Choroid plexus epithelial cell (primary cell): ENCODE results near the gene TPO.

Experiments
- DNase-seq: peaks from one replicate; pipeline ENCODE4 v3.0.0-alpha.2; 2010; ENCODE audit warnings: low read depth
- H3K4me3 ChIP-seq: 2 replicates; pipeline ENCODE4 v1.5.1; 2011; ENCODE audit warnings: low read depth, mild to moderate bottlenecking, control low read depth, low read length, moderate library complexity
- TF ChIP-seq, protein P1 (sequence below): conservative IDR thresholded peaks from 2 replicates; pipeline ENCODE4 v1.5.1; 2011; ENCODE audit warnings: low read depth, mild to moderate bottlenecking, control low read depth, inconsistent platforms, low read length, moderate library complexity

Gene TPO

DNA sequence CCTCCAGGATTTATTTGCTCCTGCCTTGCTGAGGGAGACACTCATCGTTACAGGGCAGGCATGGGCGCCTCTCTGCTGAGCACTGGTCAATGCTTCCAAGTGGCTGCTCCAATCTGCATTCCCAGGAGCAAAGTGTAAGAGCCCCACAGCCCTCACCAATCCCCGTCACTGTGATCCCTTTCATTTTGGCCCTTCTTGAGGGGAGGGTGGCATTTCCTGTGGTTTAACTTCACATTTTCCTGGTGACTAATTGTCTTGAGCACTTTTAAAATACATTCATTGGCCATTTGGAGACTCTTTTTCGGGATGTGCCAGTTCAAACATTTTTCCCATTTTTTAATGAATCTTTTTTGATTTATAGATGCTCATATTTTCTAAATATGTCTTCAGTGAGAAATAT lies 33.0 kb downstream of the TPO start:
- no peak for DNase-seq
- TF ChIP-seq, protein P1, sequence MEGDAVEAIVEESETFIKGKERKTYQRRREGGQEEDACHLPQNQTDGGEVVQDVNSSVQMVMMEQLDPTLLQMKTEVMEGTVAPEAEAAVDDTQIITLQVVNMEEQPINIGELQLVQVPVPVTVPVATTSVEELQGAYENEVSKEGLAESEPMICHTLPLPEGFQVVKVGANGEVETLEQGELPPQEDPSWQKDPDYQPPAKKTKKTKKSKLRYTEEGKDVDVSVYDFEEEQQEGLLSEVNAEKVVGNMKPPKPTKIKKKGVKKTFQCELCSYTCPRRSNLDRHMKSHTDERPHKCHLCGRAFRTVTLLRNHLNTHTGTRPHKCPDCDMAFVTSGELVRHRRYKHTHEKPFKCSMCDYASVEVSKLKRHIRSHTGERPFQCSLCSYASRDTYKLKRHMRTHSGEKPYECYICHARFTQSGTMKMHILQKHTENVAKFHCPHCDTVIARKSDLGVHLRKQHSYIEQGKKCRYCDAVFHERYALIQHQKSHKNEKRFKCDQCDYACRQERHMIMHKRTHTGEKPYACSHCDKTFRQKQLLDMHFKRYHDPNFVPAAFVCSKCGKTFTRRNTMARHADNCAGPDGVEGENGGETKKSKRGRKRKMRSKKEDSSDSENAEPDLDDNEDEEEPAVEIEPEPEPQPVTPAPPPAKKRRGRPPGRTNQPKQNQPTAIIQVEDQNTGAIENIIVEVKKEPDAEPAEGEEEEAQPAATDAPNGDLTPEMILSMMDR: no peak
- H3K4me3 ChIP-seq: no peak overlapping the region

DNA sequence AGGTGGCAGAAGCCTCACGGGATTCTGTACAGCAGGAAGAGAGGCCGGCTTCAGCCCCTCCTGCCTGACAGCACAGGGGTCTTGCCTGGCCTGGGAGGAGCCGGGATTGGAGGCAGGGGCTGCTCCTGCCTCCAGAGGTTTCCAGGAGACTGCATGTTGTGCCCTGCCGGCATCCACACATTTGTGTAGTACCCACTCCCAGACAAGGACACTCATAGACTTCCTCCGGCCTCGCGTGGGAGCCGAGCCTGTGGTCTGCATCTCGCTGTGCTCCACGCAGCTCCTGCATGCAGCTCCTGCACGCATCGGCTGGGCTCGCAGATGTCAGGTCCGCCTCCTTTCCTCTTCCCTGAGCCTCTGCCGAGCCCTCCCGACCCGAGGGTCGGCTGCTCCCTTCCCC lies 34.7 kb downstream of the TPO start:
- H3K4me3 ChIP-seq: no peak overlapping the region
- TF ChIP-seq, protein P1: no peak
- DNase-seq: no peak

GRCh38 chr2:1450915-1451314 lies 37.7 kb downstream of the TPO start:
- H3K4me3 ChIP-seq: no peak overlapping the region
- TF ChIP-seq, protein P1: no peak
- no peak for DNase-seq

GRCh38 chr2:1451422-1451821 lies 38.2 kb downstream of the TPO start:
- H3K4me3 ChIP-seq: no peak overlapping the region
- TF ChIP-seq, protein P1: no peak
- DNase-seq: no peak

DNA sequence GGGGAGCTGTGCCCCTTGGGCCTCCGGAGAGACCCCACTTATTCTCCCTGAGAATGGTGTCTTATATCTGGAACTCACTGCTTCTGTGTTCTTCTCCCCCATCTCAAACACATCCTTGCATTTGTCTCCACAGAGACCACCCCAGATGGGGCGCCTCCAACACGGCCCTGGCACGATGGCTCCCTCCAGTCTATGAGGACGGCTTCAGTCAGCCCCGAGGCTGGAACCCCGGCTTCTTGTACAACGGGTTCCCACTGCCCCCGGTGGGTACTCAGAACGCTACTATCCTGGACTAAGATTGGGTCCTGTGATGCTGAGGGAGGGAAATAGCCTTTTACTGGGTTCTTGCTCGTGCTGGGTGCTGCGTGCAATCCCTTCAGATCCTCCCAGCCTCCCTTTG lies 40.3 kb downstream of the TPO start:
- no peak for DNase-seq
- TF ChIP-seq, protein P1: no peak
- H3K4me3 ChIP-seq: no peak overlapping the region

DNA sequence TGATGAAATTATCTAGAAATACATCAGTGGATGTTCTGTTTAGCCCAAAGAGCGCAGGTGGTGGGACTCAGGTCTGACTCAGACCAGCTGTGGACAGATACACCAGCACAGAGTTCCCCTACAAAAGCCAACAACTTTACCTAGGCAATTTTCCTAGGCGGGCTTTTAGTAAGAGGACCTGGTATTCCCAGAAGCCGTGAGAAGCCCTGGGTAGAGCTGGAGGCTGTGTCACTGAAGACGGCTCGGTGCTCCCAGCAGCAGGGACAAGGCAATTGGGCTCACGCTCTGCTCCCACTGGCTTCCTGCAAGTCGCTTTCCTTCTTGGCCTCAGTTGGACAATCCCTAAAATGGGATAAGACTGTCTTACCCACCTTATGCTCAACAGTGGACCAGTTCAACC lies 41.1 kb downstream of the TPO start:
- TF ChIP-seq, protein P1: no peak
- no peak overlapping the region for H3K4me3 ChIP-seq
- DNase-seq: no peak

GRCh38 chr2:1455466-1455865 lies 42.2 kb downstream of the TPO start:
- TF ChIP-seq, protein P1: no peak
- DNase-seq: peak; percentile 21

More at GRCh38 chr2:1455466-1455865, 42.2 kb downstream of the TPO start:
- H3K4me3 ChIP-seq: no peak overlapping the region
